Loucy (cell line): ENCODE measurements around the gene MACC1.
"Not testable (repeated sequence)": the region's sequence is repeated elsewhere in the genome, so short reads cannot be mapped to it uniquely, and the experiment has no call there.

Experiments used
- H2AFZ ChIP-seq: fragments of 200-600 bp; sonication (generic); 2 replicates; pipeline ENCODE4 v1.6.0; 2016; ENCODE audit warnings: antibody characterized with exemption, mild to moderate bottlenecking, low read length, moderate library complexity
- H3F3A ChIP-seq: fragments of 200-600 bp; 2 replicates; pipeline ENCODE4 v1.6.0; 2016; ENCODE audit warnings: antibody characterized with exemption, low read depth, mild to moderate bottlenecking
- H3K27me3 ChIP-seq: fragments of 200-600 bp; sonication (generic); 2 replicates; pipeline ENCODE4 v1.6.1; 2014; ENCODE audit warnings: low read length, mild to moderate bottlenecking; ENCODE audit not compliant: insufficient read depth, poor library complexity, severe bottlenecking
- H3K36me3 ChIP-seq: fragments of 200-600 bp; sonication (generic); 2 replicates; pipeline ENCODE4 v1.6.1; 2016; ENCODE audit warnings: low read length; ENCODE audit not compliant: insufficient read depth
- H3K4me1 ChIP-seq: fragments of 200-600 bp; sonication (generic); 2 replicates; pipeline ENCODE4 v1.5.1; 2014; ENCODE audit warnings: low read length, mild to moderate bottlenecking; ENCODE audit not compliant: insufficient read depth, poor library complexity, severe bottlenecking
- H3K4me2 ChIP-seq: fragments of 200-600 bp; sonication (generic); 2 replicates; pipeline ENCODE4 v1.6.0; 2014; ENCODE audit warnings: antibody characterized with exemption, low read length, low read depth, mild to moderate bottlenecking; ENCODE audit not compliant: poor library complexity, severe bottlenecking
- H3K4me3 ChIP-seq: fragments of 200-600 bp; sonication (generic); 2 replicates; pipeline ENCODE4 v1.5.1; 2014; ENCODE audit warnings: low read length, mild to moderate bottlenecking, mixed read lengths; ENCODE audit not compliant: poor library complexity, severe bottlenecking
- H3K79me2 ChIP-seq: fragments of 200-600 bp; sonication (generic); 2 replicates; pipeline ENCODE4 v1.6.1; 2014; ENCODE audit warnings: low read length; ENCODE audit not compliant: insufficient read depth
- H3K9ac ChIP-seq: fragments of 200-600 bp; sonication (generic); 2 replicates; pipeline ENCODE4 v1.6.0; 2014; ENCODE audit warnings: mild to moderate bottlenecking, low read depth, low read length, moderate library complexity; ENCODE audit not compliant: poor library complexity, severe bottlenecking
- H3K9me2 ChIP-seq: fragments of 200-600 bp; sonication (generic); replicated peaks from 2 replicates; pipeline ENCODE4 v1.6.1; 2016; ENCODE audit warnings: low read depth, low read length, mixed read lengths
- H3K9me3 ChIP-seq: fragments of 200-600 bp; sonication (generic); 2 replicates; pipeline ENCODE4 v1.6.1; 2014; ENCODE audit warnings: mild to moderate bottlenecking, antibody characterized with exemption, low read length, low read depth; ENCODE audit not compliant: insufficient read depth
- H4K20me1 ChIP-seq: fragments of 200-600 bp; sonication (generic); 2 replicates; pipeline ENCODE4 v1.6.0; 2014; ENCODE audit warnings: antibody characterized with exemption, low read length, mild to moderate bottlenecking; ENCODE audit not compliant: insufficient read depth, poor library complexity, severe bottlenecking
- CTCF ChIP-seq: fragments of 200-600 bp; sonication (generic); conservative IDR thresholded peaks from 2 replicates; pipeline ENCODE4 v1.5.1; 2014; ENCODE audit warnings: mild to moderate bottlenecking, antibody characterized with exemption, low read length
- EZH2phosphoT487 ChIP-seq: fragments of 200-600 bp; IDR thresholded peaks from 2 replicates; pipeline ENCODE4 v1.6.1; 2018; ENCODE audit warnings: antibody characterized with exemption, mild to moderate bottlenecking, moderate library complexity, borderline replicate concordance

The MACC1 gene

GRCh38 chr7:20121404-20121803 lies 95.8 kb downstream of the MACC1 start:
- Histone ChIP-seq H3K9me2 (no peaks in the 10 kb centered on the region), H3K9ac (no peak overlapping the region), H4K20me1 (no peaks in the 10 kb centered on the region), H3K79me2 (no peaks in the 10 kb centered on the region), H3F3A (no peaks in the 10 kb centered on the region), H2AFZ (no peak overlapping the region), H3K4me3 (no peak overlapping the region), H3K27me3 (no peaks in the 10 kb centered on the region), H3K36me3 (no peaks in the 10 kb centered on the region), H3K4me2 (no peak overlapping the region), H3K4me1 (no peaks in the 10 kb centered on the region), H3K9me3 (no peaks in the 10 kb centered on the region)
- no peak for TF ChIP-seq CTCF
- TF ChIP-seq EZH2phosphoT487: no peak

GRCh38 chr7:20120611-20121168 lies 96.5 kb downstream of the MACC1 start:
- not testable (repeated sequence) for H3K9ac ChIP-seq

GRCh38 chr7:20116869-20117268 lies 100.3 kb downstream of the MACC1 start:
- no peak overlapping the region for H2AFZ ChIP-seq

More at GRCh38 chr7:20120611-20121168, 96.5 kb downstream of the MACC1 start:
- not testable (repeated sequence) for H3K4me1 ChIP-seq, H3F3A ChIP-seq, H3K4me3 ChIP-seq, H3K9me3 ChIP-seq, H2AFZ ChIP-seq, H3K9me2 ChIP-seq, H3K4me2 ChIP-seq, H3K36me3 ChIP-seq, H3K79me2 ChIP-seq, H4K20me1 ChIP-seq, H3K27me3 ChIP-seq

More at GRCh38 chr7:20116869-20117268, 100.3 kb downstream of the MACC1 start:
- Histone ChIP-seq H3K4me3 (no peak overlapping the region), H3F3A (no peaks in the 10 kb centered on the region), H3K4me1 (peaks cover 9% of the 10 kb centered on the region), H3K27me3 (no peaks in the 10 kb centered on the region), H3K4me2 (no peak overlapping the region), H3K79me2 (no peaks in the 10 kb centered on the region), H3K36me3 (no peaks in the 10 kb centered on the region), H4K20me1 (no peaks in the 10 kb centered on the region), H3K9ac (no peak overlapping the region), H3K9me3 (no peaks in the 10 kb centered on the region), H3K9me2 (no peaks in the 10 kb centered on the region)
- no peak for TF ChIP-seq CTCF
- TF ChIP-seq EZH2phosphoT487: no peak
